GM19452 (cell line): ENCODE measurements around the gene CELA2B.

Experiments used
- ATAC-seq: cut with Tn5 transposase; IDR thresholded peaks from one replicate; pipeline ENCODE4 v1.9.1; 2021; ENCODE audit not compliant: unreplicated experiment

The CELA2B gene

DNA sequence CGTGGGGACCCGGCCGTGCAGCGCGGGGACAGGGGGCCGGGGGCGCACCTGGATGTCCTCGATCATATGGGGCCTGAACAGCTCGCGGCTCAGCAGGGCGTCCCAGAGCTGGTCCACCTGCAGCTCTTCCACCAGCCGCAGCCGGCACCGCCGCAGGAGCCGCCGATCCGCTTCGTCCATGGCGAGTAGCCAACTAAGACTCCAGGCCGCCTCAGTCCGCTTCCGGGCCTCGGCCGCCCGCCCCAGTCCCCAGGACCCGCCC lies 48.0 kb downstream of the CELA2B start, which contains the start of gene CASP9:
TSS of gene CASP9 (minus strand) at position 195 of the 262 bp plus-strand sequence. CDS start at position 180, 15 bp downstream.
- ATAC-seq: no peak

DNA sequence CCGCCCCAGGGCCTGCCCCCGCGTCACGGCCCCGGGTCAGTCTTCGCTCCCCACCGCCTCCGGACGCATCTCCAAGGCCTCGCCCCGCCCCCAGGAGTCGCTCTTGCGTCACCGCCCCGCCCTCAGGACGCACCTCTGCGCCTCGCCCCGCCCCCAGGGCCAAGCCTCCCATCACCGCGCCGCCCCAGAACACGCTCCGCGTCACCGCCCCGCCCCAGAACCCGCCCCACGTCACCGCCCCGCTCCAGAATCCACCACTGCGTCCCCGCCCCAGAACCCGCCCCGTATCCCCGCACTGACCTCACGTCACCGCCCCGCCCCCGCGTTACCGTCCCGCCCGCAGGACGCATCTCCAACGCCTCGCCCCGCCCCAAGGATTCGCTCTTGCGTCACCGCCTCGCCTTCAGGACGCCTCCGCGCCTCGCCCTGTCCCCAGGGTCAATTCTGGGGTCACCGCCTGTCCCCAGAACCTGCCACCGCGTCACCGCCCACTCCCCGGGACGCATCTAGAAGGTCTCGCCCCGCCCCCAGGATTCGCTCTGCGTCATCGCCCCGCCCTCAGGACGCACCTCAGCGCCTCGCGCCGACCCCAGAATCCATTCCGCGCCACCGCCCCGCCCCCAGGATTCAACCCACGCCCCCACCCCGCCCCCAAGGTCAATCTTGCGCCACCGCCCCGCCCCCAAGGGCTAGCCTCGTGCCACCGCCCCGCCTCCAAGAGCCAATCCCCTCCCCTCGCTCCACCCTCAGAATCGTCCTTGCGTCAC lies 48.6 kb downstream of the CELA2B start:
- ATAC-seq: peak; percentile 45

GRCh38 chr1:15525050-15526020 lies 49.4 kb downstream of the CELA2B start:
- ATAC-seq: peak; percentile 36

- no peak for ATAC-seq
Measured at GRCh38 chr1:15526021-15526489, 50.2 kb downstream of the CELA2B start.

- ATAC-seq: peak; percentile 61
Measured at GRCh38 chr1:15526490-15527339, 50.8 kb downstream of the CELA2B start, which contains the start of gene DNAJC16. TSS of gene DNAJC16 (plus strand) at chr1:15526848. CDS start at chr1:15529106, 2,258 bp downstream.

DNA sequence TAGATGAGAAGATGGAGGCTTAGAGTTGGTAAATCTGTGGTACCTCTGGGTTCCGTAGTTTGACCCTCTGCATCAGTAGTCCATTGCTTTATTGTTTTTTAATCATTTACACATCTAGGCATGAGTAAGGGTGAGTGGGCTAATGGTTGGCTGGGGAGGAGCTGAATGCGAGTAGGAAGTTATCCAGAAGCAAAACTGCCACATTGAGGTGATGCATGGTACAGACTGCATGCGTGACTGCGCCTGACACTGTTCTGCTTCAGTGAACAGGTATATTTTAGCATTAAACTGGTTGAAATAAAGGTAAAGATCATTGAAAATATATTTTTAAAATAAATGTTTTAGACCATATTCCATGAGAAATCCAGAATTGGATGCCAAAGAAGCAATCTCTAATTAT lies 55.1 kb downstream of the CELA2B start:
- ATAC-seq: no peak

- no peak for ATAC-seq
Measured at GRCh38 chr1:15531682-15532081, 55.8 kb downstream of the CELA2B start.

- no peak for ATAC-seq
Measured at GRCh38 chr1:15538771-15539170, 62.9 kb downstream of the CELA2B start.

DNA sequence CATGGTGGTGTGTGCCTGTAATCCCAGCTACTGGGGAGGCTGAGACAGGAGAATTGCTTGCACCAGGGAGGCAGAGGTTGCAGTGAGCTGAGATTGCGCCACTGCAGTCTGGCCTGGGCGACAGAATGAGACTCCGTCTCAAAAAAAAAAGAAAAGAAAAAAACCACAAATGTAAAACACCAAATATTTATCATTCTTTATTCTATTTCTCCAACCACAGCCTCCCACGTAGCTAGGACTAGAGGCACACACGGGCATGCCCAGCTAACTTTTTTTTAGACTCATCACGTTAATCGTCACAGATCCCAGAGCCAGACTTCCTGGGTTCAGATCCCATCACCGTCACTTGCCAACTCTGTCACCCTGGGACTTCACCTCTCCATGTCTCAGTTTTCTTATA lies 64.3 kb downstream of the CELA2B start:
- ATAC-seq: no peak
